Suprapubic skin (tissue), 4 donors: Measurements from ENCODE around the gene TRPV4.

Experiments
- EP300 ChIP-seq: sonication (generic); formaldehyde crosslinking; IDR thresholded peaks from one replicate; pipeline ENCODE4 v1.6.1; 2017; ENCODE audit warnings: antibody characterized with exemption
- POLR2AphosphoS5 ChIP-seq, 3 donors: sonication (generic); formaldehyde crosslinking; IDR thresholded peaks; one replicate each; pipeline ENCODE4 v1.6.1; 2017; ENCODE audit warnings: antibody characterized with exemption in 3 of 3

- no peak for TF ChIP-seq EP300
- no peak for TF ChIP-seq POLR2AphosphoS5 (IDR thresholded peaks at IDR 0.05)
These were observed 34.5 kb downstream of the TRPV4 start for GRCh38 chr12:109798691-109799090.
